OCI-LY1 (cell line): Measurements from ENCODE around the gene TEX26.

ENCODE experiments used
- H2AFZ ChIP-seq: fragments of 200-600 bp; sonication (generic), shearing (Covaris generic); 2 replicates; pipeline ENCODE4 v1.6.0; 2014; ENCODE audit warnings: antibody characterized with exemption, mild to moderate bottlenecking, low read length
- H3F3A ChIP-seq: fragments of 200-600 bp; sonication (generic), shearing (Covaris generic); 2 replicates; pipeline ENCODE4 v1.6.0; 2014; ENCODE audit warnings: mild to moderate bottlenecking, antibody characterized with exemption, low read length, moderate library complexity; ENCODE audit not compliant: insufficient read depth
- H3K27ac ChIP-seq: fragments of 200-600 bp; sonication (generic); 2 replicates; pipeline ENCODE4 v1.5.1; 2014; ENCODE audit warnings: low read length, mixed run types, mild to moderate bottlenecking, low read depth; ENCODE audit not compliant: poor library complexity, severe bottlenecking
- H3K27me3 ChIP-seq: fragments of 200-600 bp; sonication (generic); 2 replicates; pipeline ENCODE4 v1.6.0; 2014; ENCODE audit warnings: antibody characterized with exemption, mild to moderate bottlenecking, low read length, moderate library complexity; ENCODE audit not compliant: insufficient read depth
- H3K36me3 ChIP-seq: fragments of 200-600 bp; sonication (generic); 2 replicates; pipeline ENCODE4 v1.6.1; 2014; ENCODE audit warnings: mild to moderate bottlenecking, antibody characterized with exemption, low read length, moderate library complexity, mixed read lengths; ENCODE audit not compliant: insufficient read depth
- H3K4me1 ChIP-seq: fragments of 200-600 bp; sonication (generic); 2 replicates; pipeline ENCODE4 v1.5.1; 2014; ENCODE audit warnings: mild to moderate bottlenecking, low read length, moderate library complexity; ENCODE audit not compliant: insufficient read depth, severe bottlenecking
- H3K4me2 ChIP-seq: fragments of 200-600 bp; sonication (generic), shearing (Covaris generic); 2 replicates; pipeline ENCODE4 v1.6.1; 2014; ENCODE audit warnings: low read length
- H3K4me3 ChIP-seq: fragments of 200-600 bp; sonication (generic); 2 replicates; pipeline ENCODE4 v1.5.1; 2014; ENCODE audit warnings: low read length, low read depth, mild to moderate bottlenecking, mixed read lengths; ENCODE audit not compliant: poor library complexity, severe bottlenecking
- H3K79me2 ChIP-seq: fragments of 200-600 bp; shearing (Covaris generic); 2 replicates; pipeline ENCODE4 v1.6.1; 2016; ENCODE audit warnings: mixed run types, low read length, mixed read lengths; ENCODE audit not compliant: insufficient read depth
- H3K9ac ChIP-seq: fragments of 200-600 bp; sonication (generic), shearing (Covaris generic); 2 replicates; pipeline ENCODE4 v1.6.1; 2014; ENCODE audit warnings: mild to moderate bottlenecking, low read length, mixed read lengths
- H3K9me2 ChIP-seq: fragments of 200-600 bp; sonication (generic), shearing (Covaris generic); 2 replicates; pipeline ENCODE4 v1.6.1; 2014; ENCODE audit warnings: low read depth, mild to moderate bottlenecking, low read length, mixed read lengths
- H3K9me3 ChIP-seq: fragments of 200-600 bp; shearing (Covaris generic); 2 replicates; pipeline ENCODE4 v1.6.1; 2014; ENCODE audit warnings: low read length, mixed read lengths
- H4K20me1 ChIP-seq: fragments of 200-600 bp; sonication (generic), shearing (Covaris generic); 2 replicates; pipeline ENCODE4 v1.6.0; 2016; ENCODE audit warnings: mild to moderate bottlenecking, low read length; ENCODE audit not compliant: insufficient read depth
- CTCF ChIP-seq: fragments of 200-600 bp; sonication (generic), shearing (Covaris generic); IDR thresholded peaks from 2 replicates; pipeline ENCODE4 v1.5.1; 2017; ENCODE audit warnings: mild to moderate bottlenecking, antibody characterized with exemption, low read length, moderate library complexity, mixed read lengths
- EZH2 ChIP-seq: fragments of 200-600 bp; sonication (generic), shearing (Covaris generic); IDR thresholded peaks from 2 replicates; pipeline ENCODE4 v1.8.0; 2017; ENCODE audit warnings: borderline replicate concordance, mixed run types, mild to moderate bottlenecking, antibody characterized with exemption, low read length, moderate library complexity, mixed read lengths

The TEX26 gene

GRCh38 chr13:30928978-30929377 lies 3.5 kb upstream of the TEX26 start:
- TF ChIP-seq CTCF (no peak), EZH2 (no peak)
- H3K27ac ChIP-seq = no peak overlapping the region
- H3K36me3 ChIP-seq = no peaks in the 10 kb centered on the region
- no peak overlapping the region for H3K4me2 ChIP-seq
- no peak overlapping the region for H2AFZ ChIP-seq
- H3K79me2 ChIP-seq = no peaks in the 10 kb centered on the region
- no peak overlapping the region for H3K4me3 ChIP-seq
- H3F3A ChIP-seq = no peaks in the 10 kb centered on the region
- H3K9me2 ChIP-seq = no peaks in the 10 kb centered on the region
- no peaks in the 10 kb centered on the region for H3K4me1 ChIP-seq
- 0 out of 2 replicates have a peak, but pooled peaks cover 2% of the 10 kb centered on the region for H3K27me3 ChIP-seq
- H4K20me1 ChIP-seq = no peaks in the 10 kb centered on the region
- H3K9me3 ChIP-seq = no peaks in the 10 kb centered on the region
- H3K9ac ChIP-seq = no peak overlapping the region

GRCh38 chr13:30933354-30933670 lies 856 bp downstream of the TEX26 start:
- no peaks in the 10 kb centered on the region for H4K20me1 ChIP-seq
- no peaks in the 10 kb centered on the region for H3K9me3 ChIP-seq
- no peak overlapping the region for H3K27ac ChIP-seq
- no peak overlapping the region for H2AFZ ChIP-seq
- no peaks in the 10 kb centered on the region for H3K4me1 ChIP-seq
- no peaks in the 10 kb centered on the region for H3F3A ChIP-seq
- no peaks in the 10 kb centered on the region for H3K36me3 ChIP-seq
- no peak overlapping the region for H3K9ac ChIP-seq
- H3K27me3 ChIP-seq = no peaks in the 10 kb centered on the region; the same call in 1 of the 2 replicates
- H3K4me3 ChIP-seq = no peak overlapping the region
- H3K4me2 ChIP-seq = no peak overlapping the region
- H3K79me2 ChIP-seq = no peaks in the 10 kb centered on the region
- no peaks in the 10 kb centered on the region for H3K9me2 ChIP-seq
- TF ChIP-seq CTCF = no peak
- TF ChIP-seq EZH2 = no peak

GRCh38 chr13:30934381-30934780 lies 1.9 kb downstream of the TEX26 start:
- Histone ChIP-seq H3K79me2 (no peaks in the 10 kb centered on the region), H3K9me2 (no peaks in the 10 kb centered on the region), H3K27me3 (no peaks in the 10 kb centered on the region; the same call in 1 of the 2 replicates), H2AFZ (no peak overlapping the region), H3K4me3 (no peak overlapping the region), H3K36me3 (no peaks in the 10 kb centered on the region), H3K4me1 (no peaks in the 10 kb centered on the region), H3K9ac (no peak overlapping the region), H3K9me3 (no peaks in the 10 kb centered on the region), H3K27ac (no peak overlapping the region), H3K4me2 (no peak overlapping the region), H3F3A (no peaks in the 10 kb centered on the region), H4K20me1 (no peaks in the 10 kb centered on the region)
- TF ChIP-seq CTCF (peak; percentile 8; the same call in 1 of the 2 replicates), EZH2 (no peak)
